ENCODE data around the gene TFEC.
A peak's percentile ranks its signal among the peaks of the same experiment; 100 is the strongest.
"Not testable (repeated sequence)": the region's sequence is repeated elsewhere in the genome, so short reads cannot be mapped to it uniquely, and the experiment has no call there.

TFEC gene

GRCh38 chr7:116030651-116031276 is at the start of gene TFEC:
Gene TFEC, minus strand, starts transcription at chr7:116030763. Its CDS starts 46,322 bp downstream, at chr7:115984441.
- DNase-seq: peak; percentile 94

- DNase-seq: peak; percentile 27 to 87
These were observed 45.0 kb upstream of the TFEC start for GRCh38 chr7:116075351-116076145.

- no peak for DNase-seq
These were observed 41.1 kb upstream of the TFEC start for GRCh38 chr7:116071629-116072028.

- no peak for DNase-seq
These were observed 33.6 kb upstream of the TFEC start for GRCh38 chr7:116064179-116064578.

GRCh38 chr7:116062666-116063065 is 32.1 kb upstream of the TFEC start:
- no peak for DNase-seq

- no peak for DNase-seq
These were observed 21.4 kb upstream of the TFEC start for GRCh38 chr7:116052006-116052405.

- not testable (repeated sequence) for DNase-seq
These were observed 16.7 kb upstream of the TFEC start for GRCh38 chr7:116047261-116047660.

GRCh38 chr7:116045532-116045931 is 15.0 kb upstream of the TFEC start:
- no peak for DNase-seq

- no peak for DNase-seq
These were observed 11.1 kb upstream of the TFEC start for GRCh38 chr7:116041615-116042014.

GRCh38 chr7:116037401-116037800 is 6.8 kb upstream of the TFEC start:
- peak in 1 of 2 donors; percentile 60 for DNase-seq

- no peak for DNase-seq
These were observed 3.8 kb upstream of the TFEC start for GRCh38 chr7:116034411-116034810.

GRCh38 chr7:116032886-116033285 is 2.3 kb upstream of the TFEC start:
- DNase-seq: no peak

GRCh38 chr7:116028787-116029186 is 1.8 kb downstream of the TFEC start:
- no peak for DNase-seq

- DNase-seq: peak in 1 of 2 donors; percentile 35
These were observed 2.8 kb downstream of the TFEC start for GRCh38 chr7:116027786-116028185.

GRCh38 chr7:116024826-116025809 is 5.4 kb downstream of the TFEC start:
- peak; percentile 74 to 84 for DNase-seq

GRCh38 chr7:116021237-116021636 is 9.3 kb downstream of the TFEC start:
- no peak for DNase-seq

GRCh38 chr7:116018731-116019130 is 11.8 kb downstream of the TFEC start:
- no peak for DNase-seq

- peak; percentile 46 to 64 for DNase-seq
These were observed 16.9 kb downstream of the TFEC start for GRCh38 chr7:116013675-116014074.

GRCh38 chr7:116011584-116011983 is 19.0 kb downstream of the TFEC start:
- no peak for DNase-seq

GRCh38 chr7:116004762-116005161 is 25.8 kb downstream of the TFEC start:
- peak; percentile 49 to 62 for DNase-seq

- no peak for DNase-seq
These were observed 33.3 kb downstream of the TFEC start for GRCh38 chr7:115997221-115997620.

- no peak for DNase-seq
These were observed 34.9 kb downstream of the TFEC start for GRCh38 chr7:115995701-115996100.

GRCh38 chr7:115988401-115988800 is 42.2 kb downstream of the TFEC start:
- peak; percentile 25 to 35 for DNase-seq
